ENCODE measurements around the gene ZSWIM2. TPM values are rescaled to one million over a fixed set of nuclear protein-coding genes. Genes with fewer than 3 reads are reported as not detected.

Gene ZSWIM2
- total and polyA plus RNA-seq, 4 donors, result 0.20 to 0.55 (median 0.24) TPM

GRCh38 chr2:186883666-186884065 lies 34.7 kb upstream of the ZSWIM2 start:
- Histone ChIP-seq H3K4me3 (ENCODE audit: low read depth, low read length) (no peak overlapping the region), H3K36me3 (ENCODE audit: control insufficient read depth, insufficient read depth, low read length) (no peaks in the 10 kb centered on the region), H3K27me3 (ENCODE audit: control insufficient read depth, insufficient read depth, low read length) (no peaks in the 10 kb centered on the region), H3K4me1 (ENCODE audit: control insufficient read depth, insufficient read depth, low read length) (no peaks in the 10 kb centered on the region), H3K27ac (ENCODE audit: low read depth, low read length) (no peak overlapping the region), H3K9me3 (ENCODE audit: control insufficient read depth, insufficient read depth, low read length) (peaks cover 3% of the 10 kb centered on the region)
- WGBS (ENCODE audit: insufficient coverage), result 80% methylated on average over 1 of the region's 2 CpGs
- no peak for DNase-seq (ENCODE audit: low read depth in 4 of 6, low spot score in 6 of 6)

GRCh38 chr2:186882511-186883071 lies 33.6 kb upstream of the ZSWIM2 start:
- Histone ChIP-seq H3K36me3 (ENCODE audit: control insufficient read depth, insufficient read depth, low read length) (no peaks in the 10 kb centered on the region), H3K4me3 (ENCODE audit: low read depth, low read length) (no peak overlapping the region), H3K27ac (ENCODE audit: low read depth, low read length) (no peak overlapping the region), H3K27me3 (ENCODE audit: control insufficient read depth, insufficient read depth, low read length) (no peaks in the 10 kb centered on the region), H3K4me1 (ENCODE audit: control insufficient read depth, insufficient read depth, low read length) (no peaks in the 10 kb centered on the region), H3K9me3 (ENCODE audit: control insufficient read depth, insufficient read depth, low read length) (peaks cover 3% of the 10 kb centered on the region)
- DNase-seq (ENCODE audit: low read depth in 4 of 6, low spot score in 6 of 6), result no peak
- 47% methylated on average over 2 of the region's 2 CpGs for WGBS (ENCODE audit: insufficient coverage)

- Histone ChIP-seq H3K27me3 (ENCODE audit: control insufficient read depth, insufficient read depth, low read length) (no peaks in the 10 kb centered on the region), H3K27ac (ENCODE audit: low read depth, low read length) (no peak overlapping the region), H3K4me1 (ENCODE audit: control insufficient read depth, insufficient read depth, low read length) (no peaks in the 10 kb centered on the region), H3K4me3 (ENCODE audit: low read depth, low read length) (no peak overlapping the region), H3K36me3 (ENCODE audit: control insufficient read depth, insufficient read depth, low read length) (no peaks in the 10 kb centered on the region), H3K9me3 (ENCODE audit: control insufficient read depth, insufficient read depth, low read length) (peaks cover 3% of the 10 kb centered on the region)
- no CpG with 5 or more reads among the region's 1 CpG for WGBS (ENCODE audit: insufficient coverage)
- DNase-seq (ENCODE audit: low read depth in 4 of 6, low spot score in 6 of 6), result no peak
These were observed 32.7 kb upstream of the ZSWIM2 start for GRCh38 chr2:186881660-186882059.

GRCh38 chr2:186879312-186879711 lies 30.3 kb upstream of the ZSWIM2 start:
- 90% methylated on average over 2 of the region's 2 CpGs for WGBS (ENCODE audit: insufficient coverage)
- peaks cover 3% of the 10 kb centered on the region for H3K9me3 ChIP-seq (ENCODE audit: control insufficient read depth, insufficient read depth, low read length)
- DNase-seq (ENCODE audit: low read depth in 4 of 6, low spot score in 6 of 6), result no peak
- H3K36me3 ChIP-seq (ENCODE audit: control insufficient read depth, insufficient read depth, low read length), result no peaks in the 10 kb centered on the region
- H3K4me1 ChIP-seq (ENCODE audit: control insufficient read depth, insufficient read depth, low read length), result no peaks in the 10 kb centered on the region
- no peak overlapping the region for H3K27ac ChIP-seq (ENCODE audit: low read depth, low read length)
- H3K4me3 ChIP-seq (ENCODE audit: low read depth, low read length), result no peak overlapping the region
- H3K27me3 ChIP-seq (ENCODE audit: control insufficient read depth, insufficient read depth, low read length), result no peaks in the 10 kb centered on the region

GRCh38 chr2:186874713-186875112 lies 25.7 kb upstream of the ZSWIM2 start:
- no peak for DNase-seq (ENCODE audit: low read depth in 4 of 6, low spot score in 6 of 6)
- H3K9me3 ChIP-seq (ENCODE audit: control insufficient read depth, insufficient read depth, low read length), result no peaks in the 10 kb centered on the region
- H3K27me3 ChIP-seq (ENCODE audit: control insufficient read depth, insufficient read depth, low read length), result no peaks in the 10 kb centered on the region
- no CpG with 5 or more reads among the region's 4 CpGs for WGBS (ENCODE audit: insufficient coverage)
- no peak overlapping the region for H3K27ac ChIP-seq (ENCODE audit: low read depth, low read length)
- no peak overlapping the region for H3K4me3 ChIP-seq (ENCODE audit: low read depth, low read length)
- no peaks in the 10 kb centered on the region for H3K36me3 ChIP-seq (ENCODE audit: control insufficient read depth, insufficient read depth, low read length)
- no peaks in the 10 kb centered on the region for H3K4me1 ChIP-seq (ENCODE audit: control insufficient read depth, insufficient read depth, low read length)

- WGBS (ENCODE audit: insufficient coverage), result no CpG with 5 or more reads among the region's 2 CpGs
- no peak overlapping the region for H3K4me3 ChIP-seq (ENCODE audit: low read depth, low read length)
- no peaks in the 10 kb centered on the region for H3K4me1 ChIP-seq (ENCODE audit: control insufficient read depth, insufficient read depth, low read length)
- H3K27me3 ChIP-seq (ENCODE audit: control insufficient read depth, insufficient read depth, low read length), result no peaks in the 10 kb centered on the region
- H3K36me3 ChIP-seq (ENCODE audit: control insufficient read depth, insufficient read depth, low read length), result no peaks in the 10 kb centered on the region
- H3K9me3 ChIP-seq (ENCODE audit: control insufficient read depth, insufficient read depth, low read length), result no peaks in the 10 kb centered on the region
- no peak overlapping the region for H3K27ac ChIP-seq (ENCODE audit: low read depth, low read length)
- no peak for DNase-seq (ENCODE audit: low read depth in 4 of 6, low spot score in 6 of 6)
These were observed 22.9 kb upstream of the ZSWIM2 start for GRCh38 chr2:186871881-186872280.

- no peaks in the 10 kb centered on the region for H3K36me3 ChIP-seq (ENCODE audit: control insufficient read depth, insufficient read depth, low read length)
- no peaks in the 10 kb centered on the region for H3K27me3 ChIP-seq (ENCODE audit: control insufficient read depth, insufficient read depth, low read length)
- peak in 1 of 6 donors; percentile 8 for DNase-seq (ENCODE audit: low read depth in 4 of 6, low spot score in 6 of 6)
- H3K4me1 ChIP-seq (ENCODE audit: control insufficient read depth, insufficient read depth, low read length), result no peaks in the 10 kb centered on the region
- no peaks in the 10 kb centered on the region for H3K9me3 ChIP-seq (ENCODE audit: control insufficient read depth, insufficient read depth, low read length)
- no peak overlapping the region for H3K27ac ChIP-seq (ENCODE audit: low read depth, low read length)
- WGBS (ENCODE audit: insufficient coverage), result no CpG with 5 or more reads among the region's 1 CpG
- no peak overlapping the region for H3K4me3 ChIP-seq (ENCODE audit: low read depth, low read length)
These were observed 19.4 kb upstream of the ZSWIM2 start for GRCh38 chr2:186868344-186868743.

- Histone ChIP-seq H3K27me3 (ENCODE audit: control insufficient read depth, insufficient read depth, low read length) (no peaks in the 10 kb centered on the region), H3K9me3 (ENCODE audit: control insufficient read depth, insufficient read depth, low read length) (peaks cover 1% of the 10 kb centered on the region), H3K36me3 (ENCODE audit: control insufficient read depth, insufficient read depth, low read length) (no peaks in the 10 kb centered on the region), H3K27ac (ENCODE audit: low read depth, low read length) (no peak overlapping the region), H3K4me3 (ENCODE audit: low read depth, low read length) (no peak overlapping the region), H3K4me1 (ENCODE audit: control insufficient read depth, insufficient read depth, low read length) (no peaks in the 10 kb centered on the region)
- no CpG with 5 or more reads among the region's 2 CpGs for WGBS (ENCODE audit: insufficient coverage)
- peak in 3 of 6 donors; percentile 40 to 85 (median 69) for DNase-seq (ENCODE audit: low read depth in 4 of 6, low spot score in 6 of 6)
These were observed 14.1 kb upstream of the ZSWIM2 start for GRCh38 chr2:186862869-186863709.

GRCh38 chr2:186855216-186855615 lies 6.2 kb upstream of the ZSWIM2 start:
- H3K27ac ChIP-seq (ENCODE audit: low read depth, low read length), result no peak overlapping the region
- H3K4me1 ChIP-seq (ENCODE audit: control insufficient read depth, insufficient read depth, low read length), result no peaks in the 10 kb centered on the region
- no peaks in the 10 kb centered on the region for H3K9me3 ChIP-seq (ENCODE audit: control insufficient read depth, insufficient read depth, low read length)
- WGBS (ENCODE audit: insufficient coverage), result no CpG with 5 or more reads among the region's 5 CpGs
- no peak overlapping the region for H3K4me3 ChIP-seq (ENCODE audit: low read depth, low read length)
- no peaks in the 10 kb centered on the region for H3K36me3 ChIP-seq (ENCODE audit: control insufficient read depth, insufficient read depth, low read length)
- DNase-seq (ENCODE audit: low read depth in 4 of 6, low spot score in 6 of 6), result no peak
- no peaks in the 10 kb centered on the region for H3K27me3 ChIP-seq (ENCODE audit: control insufficient read depth, insufficient read depth, low read length)

GRCh38 chr2:186853951-186854350 lies 5.0 kb upstream of the ZSWIM2 start:
- Histone ChIP-seq H3K4me1 (ENCODE audit: control insufficient read depth, insufficient read depth, low read length) (peaks cover 6% of the 10 kb centered on the region), H3K36me3 (ENCODE audit: control insufficient read depth, insufficient read depth, low read length) (no peaks in the 10 kb centered on the region), H3K27me3 (ENCODE audit: control insufficient read depth, insufficient read depth, low read length) (no peaks in the 10 kb centered on the region), H3K9me3 (ENCODE audit: control insufficient read depth, insufficient read depth, low read length) (no peaks in the 10 kb centered on the region), H3K4me3 (ENCODE audit: low read depth, low read length) (no peak overlapping the region), H3K27ac (ENCODE audit: low read depth, low read length) (no peak overlapping the region)
- DNase-seq (ENCODE audit: low read depth in 4 of 6, low spot score in 6 of 6), result no peak

All from spinal cord (tissue), 10 donors.